ENCODE results near the gene PARP2.
"Not testable (repeated sequence)": the region's sequence is repeated elsewhere in the genome, so short reads cannot be mapped to it uniquely, and the experiment has no call there.

The PARP2 gene

GRCh38 chr14:20350282-20350681, 6.8 kb downstream of the PARP2 start:
- no peak for DNase-seq

- DNase-seq, result no peak
Observed at GRCh38 chr14:20350860-20351259, 7.4 kb downstream of the PARP2 start.

GRCh38 chr14:20356422-20356821, 13.0 kb downstream of the PARP2 start:
- no peak for DNase-seq

GRCh38 chr14:20358474-20358873, 15.0 kb downstream of the PARP2 start:
- DNase-seq, result not testable (repeated sequence)

GRCh38 chr14:20365928-20366327, 22.5 kb downstream of the PARP2 start:
- DNase-seq, result no peak

- DNase-seq, result no peak
Observed at GRCh38 chr14:20372796-20373195, 29.4 kb downstream of the PARP2 start.

- DNase-seq, result no peak
Observed at GRCh38 chr14:20375471-20375870, 32.0 kb downstream of the PARP2 start.

GRCh38 chr14:20376071-20376588, 32.7 kb downstream of the PARP2 start:
- DNase-seq, result no peak

GRCh38 chr14:20377171-20377570, 33.7 kb downstream of the PARP2 start:
- no peak for DNase-seq

GRCh38 chr14:20379743-20380142, 36.3 kb downstream of the PARP2 start:
- no peak for DNase-seq

- DNase-seq, result no peak
Observed at GRCh38 chr14:20380681-20381080, 37.2 kb downstream of the PARP2 start.

- DNase-seq, result no peak
Observed at GRCh38 chr14:20381341-20381740, 37.9 kb downstream of the PARP2 start.

- no peak for DNase-seq
Observed at GRCh38 chr14:20382526-20382925, 39.1 kb downstream of the PARP2 start.

- DNase-seq, result no peak
Observed at GRCh38 chr14:20383032-20383431, 39.6 kb downstream of the PARP2 start.

GRCh38 chr14:20383636-20384035, 40.2 kb downstream of the PARP2 start:
- DNase-seq, result no peak

GRCh38 chr14:20384321-20384720, 40.9 kb downstream of the PARP2 start:
- DNase-seq, result no peak

- DNase-seq, result no peak
Observed at GRCh38 chr14:20384886-20385285, 41.5 kb downstream of the PARP2 start.

- no peak for DNase-seq
Observed at GRCh38 chr14:20386276-20386855, 42.9 kb downstream of the PARP2 start.

- no peak for DNase-seq
Observed at GRCh38 chr14:20387576-20387975, 44.1 kb downstream of the PARP2 start.

- DNase-seq, result no peak
Observed at GRCh38 chr14:20388159-20388558, 44.7 kb downstream of the PARP2 start.

- DNase-seq, result no peak
Observed at GRCh38 chr14:20391505-20391904, 48.1 kb downstream of the PARP2 start.

- DNase-seq, result no peak
Observed at GRCh38 chr14:20397511-20397910, 54.1 kb downstream of the PARP2 start.

- no peak for DNase-seq
Observed at GRCh38 chr14:20400589-20400964, 57.1 kb downstream of the PARP2 start.

GRCh38 chr14:20400965-20401593, 57.6 kb downstream of the PARP2 start:
- no peak for DNase-seq

- DNase-seq, result no peak
Observed at GRCh38 chr14:20403521-20403920, 60.1 kb downstream of the PARP2 start.
